ENCODE data around the gene GLB1L.
"Not testable (repeated sequence)": the region's sequence is repeated elsewhere in the genome, so short reads cannot be mapped to it uniquely, and the experiment has no call there.

Gene GLB1L

DNA sequence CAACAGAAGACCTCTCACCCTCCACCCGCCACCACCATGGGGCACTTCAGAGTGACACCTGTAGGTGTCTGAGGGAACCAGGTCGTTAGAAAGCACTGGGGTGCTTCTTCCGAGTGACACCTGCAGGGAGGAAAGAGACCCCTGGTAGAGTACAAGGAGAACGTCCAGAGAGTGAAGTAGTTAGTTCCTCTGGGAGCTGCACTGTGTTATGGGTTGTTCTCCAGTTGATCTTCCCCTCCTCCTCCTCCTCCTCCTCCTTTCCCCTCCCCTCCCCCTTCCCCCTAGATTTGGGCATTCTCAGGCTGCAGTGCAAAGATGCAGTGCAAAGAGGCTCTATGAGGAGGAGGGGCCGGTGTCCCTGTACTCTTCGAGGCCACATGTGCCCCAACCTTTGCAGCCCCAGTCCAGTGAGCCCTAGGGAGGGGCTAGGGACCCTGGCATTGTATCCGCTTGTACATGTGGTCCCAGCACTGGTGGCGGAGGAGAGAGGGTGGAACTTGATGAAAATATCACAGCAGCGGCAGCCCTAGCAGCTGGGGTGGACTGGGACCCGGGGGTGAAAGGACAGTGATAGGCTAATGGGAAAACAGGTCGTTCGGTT lies 34.8 kb upstream of the GLB1L start:
- no peak for DNase-seq

DNA sequence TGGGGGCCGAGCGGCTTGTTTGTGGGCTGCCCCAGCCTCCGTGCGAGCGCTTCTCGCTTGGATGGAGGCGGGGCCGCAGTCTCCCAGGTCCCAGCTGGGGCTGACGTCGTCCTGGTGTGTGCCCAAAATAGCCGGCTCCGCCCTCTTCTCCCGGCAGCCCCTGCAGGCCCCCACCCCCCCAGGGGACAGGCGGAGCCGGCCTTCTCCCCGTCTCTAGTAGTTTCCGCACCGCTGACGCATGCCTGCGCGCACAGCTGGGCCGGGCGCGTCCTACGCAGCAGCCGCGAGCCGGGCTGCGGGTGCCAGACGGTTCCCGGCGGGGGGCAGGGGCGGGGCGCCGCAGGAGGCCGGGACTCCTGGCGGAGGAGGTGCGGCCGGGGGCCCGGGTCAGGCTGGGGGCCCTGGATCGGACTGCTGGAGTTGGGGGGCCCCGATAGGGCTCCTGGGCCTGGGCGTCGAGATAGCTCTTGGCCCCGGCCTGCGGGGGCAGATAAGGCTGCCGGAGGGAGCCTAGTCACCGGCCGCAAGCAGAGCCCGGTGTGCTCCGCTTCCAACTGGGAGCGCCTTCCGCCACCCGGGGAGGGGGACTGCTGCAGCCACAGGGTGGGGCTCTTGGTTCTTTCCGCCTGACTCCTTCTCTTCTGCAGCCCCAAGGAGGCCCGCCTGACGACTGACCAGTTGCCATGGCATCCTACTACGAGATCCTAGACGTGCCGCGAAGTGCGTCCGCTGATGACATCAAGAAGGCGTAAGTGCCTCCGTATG lies 34.1 kb upstream of the GLB1L start, which contains the start of gene DNAJB2:
Gene DNAJB2, plus strand, starts transcription at position 216 of the 765 bp plus-strand sequence. Its CDS starts 468 bp downstream, at position 684.
- peak; percentile 89 to 93 for DNase-seq

DNA sequence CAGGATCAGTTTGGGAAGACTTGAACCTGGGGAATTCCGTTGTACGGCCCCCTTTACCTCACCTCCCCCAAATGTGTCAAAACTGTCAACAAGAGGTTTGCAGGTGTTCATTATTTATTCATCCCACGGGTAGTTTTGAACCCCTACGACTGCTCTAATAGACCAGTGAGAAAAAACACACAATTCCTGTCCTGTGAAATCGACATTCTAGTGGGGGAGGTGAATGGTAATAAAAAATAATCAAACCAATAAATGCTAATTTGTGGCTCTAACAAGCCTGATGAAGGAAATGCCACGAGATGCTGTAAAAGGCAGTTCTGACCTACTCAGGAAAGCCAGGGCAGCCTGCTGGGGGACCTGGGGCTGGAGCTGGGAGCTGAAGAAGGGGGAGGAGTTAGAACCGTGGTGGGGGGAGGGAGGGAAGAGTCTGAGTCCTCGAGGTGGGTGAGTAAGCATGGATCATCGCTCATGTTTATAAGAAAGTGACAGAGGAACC lies 33.5 kb upstream of the GLB1L start:
- DNase-seq: no peak

DNA sequence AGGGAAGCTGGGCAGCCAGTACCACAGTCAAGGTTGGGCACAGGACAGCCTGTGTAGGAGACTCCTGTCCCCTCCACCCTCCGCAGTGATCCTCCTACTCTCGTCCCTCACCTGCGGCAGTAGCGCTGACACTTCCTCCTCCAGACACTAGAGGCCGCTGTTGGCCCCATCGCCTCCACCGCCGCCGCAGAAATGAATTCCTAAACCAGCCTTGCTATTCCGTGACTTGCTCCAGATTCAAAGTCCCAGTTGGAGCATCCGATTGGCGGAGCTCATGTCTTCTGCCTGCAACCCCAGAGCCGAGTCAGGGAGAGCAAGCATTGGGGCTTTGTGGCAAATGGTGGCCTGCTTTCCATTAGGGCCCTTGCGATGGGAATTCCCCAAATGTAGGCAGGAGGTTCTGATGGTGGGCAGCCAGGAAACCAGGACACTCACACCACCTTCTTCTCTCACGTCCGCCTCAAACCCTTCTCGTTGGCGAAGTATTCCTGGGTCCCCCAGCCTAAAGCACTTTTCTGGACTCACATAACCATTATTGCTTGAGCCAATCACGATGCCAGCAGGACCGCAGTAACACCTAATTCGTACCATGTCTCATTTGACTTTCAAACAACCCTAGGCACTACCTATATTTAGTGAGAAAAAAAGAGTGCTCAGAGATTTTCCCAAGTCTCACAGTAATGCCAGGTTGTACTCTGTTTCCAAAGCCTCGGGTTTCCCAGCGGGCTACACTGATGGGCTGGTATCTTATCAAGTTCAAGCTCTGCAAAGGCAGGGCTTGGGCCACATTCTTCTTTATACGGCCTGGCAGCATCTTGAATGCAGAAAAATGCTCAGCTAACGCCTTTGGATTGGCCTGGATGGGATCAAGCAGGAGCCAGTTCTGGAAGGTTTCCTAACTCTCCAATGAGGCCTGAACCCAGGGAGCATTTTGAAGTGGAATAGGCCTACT lies 32.7 kb upstream of the GLB1L start:
- peak; percentile 41 to 50 for DNase-seq

DNA sequence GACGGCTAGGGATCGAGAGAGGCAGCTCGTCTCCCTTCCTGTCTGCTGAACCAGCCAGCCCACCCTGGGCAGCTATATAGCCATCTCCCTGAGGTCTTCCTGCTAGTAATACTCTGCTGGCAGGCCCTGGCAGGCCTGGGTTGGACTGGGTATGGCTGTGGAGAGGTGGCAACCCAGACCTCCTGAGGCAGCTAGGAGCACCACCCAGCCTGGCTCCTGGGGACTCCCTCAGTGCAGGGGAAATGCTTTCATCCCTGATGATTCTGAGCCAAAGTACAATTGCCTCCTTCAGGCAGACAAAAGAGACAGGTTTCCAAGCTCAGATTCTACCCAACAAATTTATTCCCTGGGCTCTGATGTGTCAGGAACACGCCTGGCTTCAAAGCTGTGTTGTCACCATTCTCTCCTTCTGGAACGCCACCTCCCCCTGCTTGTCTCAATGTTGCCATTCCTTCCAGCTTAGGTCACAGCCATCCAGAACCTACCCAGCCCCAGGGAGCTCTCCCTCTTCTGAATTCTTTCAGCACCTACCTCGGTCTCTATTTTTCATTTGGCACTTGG lies 29.2 kb upstream of the GLB1L start:
- DNase-seq: no peak

GRCh38 chr2:219273937-219274336 lies 28.7 kb upstream of the GLB1L start:
- DNase-seq: no peak

GRCh38 chr2:219272995-219273394 lies 27.8 kb upstream of the GLB1L start:
- no peak for DNase-seq

- no peak for DNase-seq
Observed at GRCh38 chr2:219272356-219272755, 27.1 kb upstream of the GLB1L start.

- no peak for DNase-seq
Observed at GRCh38 chr2:219271021-219271420, 25.8 kb upstream of the GLB1L start.

- no peak for DNase-seq
Observed at GRCh38 chr2:219270055-219270372, 24.8 kb upstream of the GLB1L start.

GRCh38 chr2:219269362-219270054 lies 24.3 kb upstream of the GLB1L start:
- DNase-seq: no peak

DNA sequence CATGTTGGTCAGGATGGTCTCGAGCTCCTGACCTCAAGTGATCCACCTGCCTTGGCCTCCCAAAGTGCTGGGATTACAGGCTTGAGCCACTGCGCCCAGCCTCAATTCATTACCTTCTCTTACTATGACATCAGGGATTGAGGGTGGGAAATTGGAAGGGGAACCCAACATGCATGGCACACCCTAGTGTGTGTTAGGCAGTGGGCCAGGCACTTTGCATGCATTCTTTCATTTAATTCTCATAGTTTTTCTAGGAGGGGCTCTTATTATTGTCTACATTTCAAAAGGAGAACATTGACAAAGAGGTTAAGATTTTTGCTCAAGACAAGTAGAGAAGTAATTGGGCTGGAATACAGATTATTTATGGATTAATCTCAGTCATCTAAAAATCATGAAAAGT lies 23.1 kb upstream of the GLB1L start:
- no peak for DNase-seq

- DNase-seq: no peak
Observed at GRCh38 chr2:219266886-219267285, 21.6 kb upstream of the GLB1L start.

- DNase-seq: no peak
Observed at GRCh38 chr2:219266232-219266631, 21.0 kb upstream of the GLB1L start.

- DNase-seq: no peak
Observed at GRCh38 chr2:219261024-219261855, 16.0 kb upstream of the GLB1L start.

GRCh38 chr2:219258942-219259341 lies 13.7 kb upstream of the GLB1L start:
- DNase-seq: not testable (repeated sequence)

- peak; percentile 74 to 76 for DNase-seq
Observed at GRCh38 chr2:219254590-219255201, 9.5 kb upstream of the GLB1L start.

- DNase-seq: peak; percentile 58 to 62
Observed at GRCh38 chr2:219253753-219254589, 8.7 kb upstream of the GLB1L start, which contains the start of gene TUBA4A. TSS of gene TUBA4A (minus strand) at chr2:219253918. CDS start at chr2:219253858, 60 bp downstream.

GRCh38 chr2:219252900-219253752 lies 7.9 kb upstream of the GLB1L start, which contains the start of gene TUBA4B:
TSS of gene TUBA4B (plus strand) at chr2:219253243. CDS start at chr2:219253408, 165 bp downstream.
- peak; percentile 39 to 42 for DNase-seq
